Femur (tissue), 1 donor: ENCODE data around the gene HASPIN.

Experiments used
- DNase-seq: peaks from one replicate; pipeline ENCODE4 v3.0.0-alpha.2; 2017

The HASPIN gene

DNA sequence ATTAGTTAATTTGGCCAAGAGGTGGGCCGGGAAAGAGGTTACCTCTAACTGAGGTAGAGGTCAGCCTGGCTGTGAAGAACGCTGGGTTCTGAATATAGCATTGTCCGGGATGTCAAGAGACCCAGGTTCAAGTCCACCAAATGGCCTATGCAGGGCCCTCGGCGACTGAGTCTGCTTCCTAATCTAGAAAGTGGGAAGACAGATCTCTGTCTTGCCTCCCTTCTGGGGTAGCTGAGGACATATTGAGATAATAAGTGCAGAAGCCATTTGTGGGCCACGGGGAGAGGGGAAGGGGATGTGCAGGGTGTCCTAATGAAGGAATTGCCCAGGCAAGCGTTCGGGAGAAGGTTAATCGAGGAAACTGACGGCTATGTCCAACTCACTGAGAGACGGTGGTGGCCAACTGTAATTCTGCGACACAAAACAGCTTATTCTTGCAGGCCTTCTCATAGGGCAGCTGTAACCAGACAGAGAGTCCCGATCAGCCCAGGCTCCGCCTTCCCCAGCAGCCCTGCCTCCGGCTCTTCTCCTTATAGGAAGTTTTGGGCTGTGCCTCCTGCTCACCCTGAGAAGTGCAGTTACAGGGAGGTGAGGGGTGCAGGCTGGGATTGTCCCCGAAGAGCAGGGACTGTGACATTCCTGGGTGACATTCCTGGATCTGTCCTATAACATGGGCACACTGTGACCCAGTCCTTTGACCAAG, 15.9 kb downstream of the HASPIN start:
- no peak for DNase-seq

- DNase-seq: peak; percentile 46
These were observed 16.9 kb downstream of the HASPIN start for GRCh38 chr17:3740611-3741073.

DNA sequence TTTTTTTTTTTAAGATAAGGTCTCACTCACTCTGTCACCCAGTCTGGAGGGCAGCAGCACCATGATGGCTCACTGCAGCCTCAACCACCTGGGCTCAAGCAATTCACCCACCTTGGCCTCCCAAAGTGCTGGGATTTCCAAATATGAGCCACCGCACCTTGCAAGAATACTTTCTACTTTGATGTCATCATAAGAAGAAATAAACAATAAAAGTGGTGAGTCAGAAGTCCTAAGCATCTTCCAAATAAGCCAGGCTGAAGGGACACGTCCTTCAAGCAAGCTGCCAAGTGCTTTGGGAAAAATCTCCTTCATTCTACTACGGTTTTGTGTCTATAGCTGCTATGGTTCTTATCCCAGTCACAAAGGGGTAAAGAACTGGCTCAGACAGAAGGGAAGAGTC, 20.3 kb downstream of the HASPIN start:
- DNase-seq: no peak

GRCh38 chr17:3745071-3745470, 21.4 kb downstream of the HASPIN start:
- DNase-seq: no peak

- DNase-seq: no peak
These were observed 24.1 kb downstream of the HASPIN start for GRCh38 chr17:3747805-3748204.

DNA sequence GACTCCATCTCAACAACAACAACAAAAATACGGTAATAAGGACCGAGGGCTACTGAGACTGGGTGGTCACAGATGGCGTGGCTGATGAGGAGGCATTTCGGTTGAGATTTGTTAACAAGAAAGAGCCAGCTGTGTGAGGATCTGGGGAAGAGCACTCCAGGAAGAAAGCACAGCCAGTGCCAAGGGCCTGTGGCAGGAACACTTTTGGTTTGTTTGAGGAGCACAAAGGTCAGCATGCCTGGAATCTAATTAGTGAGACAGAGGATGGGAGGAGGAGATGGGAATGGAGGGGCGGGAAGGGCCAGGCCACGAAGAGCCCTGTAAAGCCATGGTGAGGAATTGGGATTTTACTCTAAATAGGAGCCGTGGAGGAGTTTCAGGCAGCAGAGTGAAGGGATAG, 24.9 kb downstream of the HASPIN start:
- DNase-seq: no peak

- no peak for DNase-seq
These were observed 26.6 kb downstream of the HASPIN start for GRCh38 chr17:3750296-3750695.

DNA sequence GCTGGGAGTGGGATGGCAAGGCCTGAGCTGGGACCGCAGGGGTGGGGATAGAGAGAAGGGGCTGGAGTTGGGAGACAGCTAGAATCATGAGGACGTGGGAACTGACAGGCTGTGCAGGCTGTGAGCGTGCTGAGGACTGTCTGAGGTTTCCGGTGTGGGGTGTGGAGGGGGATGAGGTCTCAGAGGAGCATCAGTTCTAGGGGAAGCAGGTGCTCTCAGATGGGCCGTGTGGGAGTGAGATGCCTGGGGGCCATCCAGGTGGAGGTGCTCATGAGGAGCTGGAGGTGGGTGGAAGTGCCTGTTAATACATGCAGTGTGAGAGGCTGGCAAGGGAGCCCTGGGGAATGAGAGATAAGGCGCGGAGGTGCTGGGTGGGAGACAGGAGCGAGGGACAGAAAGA, 27.2 kb downstream of the HASPIN start:
- DNase-seq: no peak

GRCh38 chr17:3751836-3752235, 28.1 kb downstream of the HASPIN start:
- no peak for DNase-seq

DNA sequence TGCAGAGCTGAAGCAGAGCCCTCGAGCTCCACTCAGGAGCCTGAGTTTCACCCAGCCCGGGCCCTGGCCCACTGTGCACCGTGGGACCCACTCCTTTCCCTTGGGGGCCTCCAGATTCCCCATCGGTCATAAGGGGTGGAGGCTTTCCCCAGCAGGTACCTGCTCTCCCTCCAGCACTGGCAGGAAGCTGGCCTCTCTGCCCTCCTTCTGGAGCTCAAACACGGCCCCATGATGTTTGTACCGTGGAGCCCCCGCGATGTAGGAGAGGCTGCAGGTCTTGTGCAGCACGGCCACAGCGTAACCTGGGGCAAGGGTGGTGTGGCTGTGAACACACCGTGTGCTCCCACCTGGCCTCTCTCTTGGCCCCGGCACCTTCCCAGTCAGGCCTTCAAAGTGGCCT, 29.9 kb downstream of the HASPIN start:
- DNase-seq: no peak

DNA sequence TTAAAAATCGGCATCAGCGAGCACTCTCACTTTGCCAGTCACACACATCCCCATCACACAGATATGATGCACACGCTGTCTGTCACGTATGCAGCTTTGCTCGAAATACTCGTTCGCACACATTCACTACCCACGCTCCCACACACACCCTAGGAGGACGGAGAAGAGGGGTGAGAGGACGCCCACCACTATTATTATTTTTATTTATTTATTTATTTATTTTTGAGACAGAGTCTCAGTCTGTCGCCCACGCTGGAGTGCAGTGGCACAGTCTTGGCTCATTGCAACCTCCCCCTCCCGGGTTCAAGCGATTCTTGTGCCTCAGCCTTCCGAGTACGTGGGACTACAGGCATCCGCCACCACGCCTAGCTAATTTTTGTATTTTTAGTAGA, 30.4 kb downstream of the HASPIN start:
- DNase-seq: no peak

- DNase-seq: peak; percentile 47
These were observed 31.0 kb downstream of the HASPIN start for GRCh38 chr17:3754458-3755334.

- DNase-seq: no peak
These were observed 31.8 kb downstream of the HASPIN start for GRCh38 chr17:3755335-3756030.

DNA sequence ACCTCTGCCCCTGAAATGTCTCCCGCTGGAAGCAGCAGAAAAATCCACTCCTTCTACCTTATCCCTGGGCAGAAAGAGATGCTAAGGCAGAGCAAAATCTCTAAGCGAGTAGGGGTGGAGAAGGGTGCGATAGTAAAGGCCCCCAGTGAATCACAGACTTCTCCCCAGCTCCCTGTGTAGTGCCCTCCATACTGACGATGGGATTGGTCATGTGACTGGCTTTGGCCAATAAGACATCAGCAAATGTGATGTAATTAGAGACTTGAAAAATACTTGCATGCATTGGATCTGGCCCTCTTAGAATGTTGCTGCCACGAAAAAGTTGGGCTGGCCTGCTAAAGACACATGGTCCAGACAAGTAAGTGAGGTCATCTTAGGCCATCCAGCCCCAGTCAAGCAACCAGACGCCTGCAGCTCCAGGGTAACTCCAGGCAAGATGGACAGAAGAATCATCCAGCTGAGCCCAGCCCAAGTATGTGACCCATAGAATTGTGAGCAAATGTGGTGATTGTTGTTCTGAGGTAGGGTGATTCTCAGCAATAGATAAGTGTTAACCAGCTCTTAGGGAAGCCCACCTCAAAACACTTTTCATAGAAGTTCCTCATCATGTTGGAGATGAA, 36.0 kb downstream of the HASPIN start:
- DNase-seq: no peak

- no peak for DNase-seq
These were observed 37.6 kb downstream of the HASPIN start for GRCh38 chr17:3761036-3761917.

- no peak for DNase-seq
These were observed 38.2 kb downstream of the HASPIN start for GRCh38 chr17:3761918-3762380.

- DNase-seq: no peak
These were observed 39.4 kb downstream of the HASPIN start for GRCh38 chr17:3762922-3763776.

DNA sequence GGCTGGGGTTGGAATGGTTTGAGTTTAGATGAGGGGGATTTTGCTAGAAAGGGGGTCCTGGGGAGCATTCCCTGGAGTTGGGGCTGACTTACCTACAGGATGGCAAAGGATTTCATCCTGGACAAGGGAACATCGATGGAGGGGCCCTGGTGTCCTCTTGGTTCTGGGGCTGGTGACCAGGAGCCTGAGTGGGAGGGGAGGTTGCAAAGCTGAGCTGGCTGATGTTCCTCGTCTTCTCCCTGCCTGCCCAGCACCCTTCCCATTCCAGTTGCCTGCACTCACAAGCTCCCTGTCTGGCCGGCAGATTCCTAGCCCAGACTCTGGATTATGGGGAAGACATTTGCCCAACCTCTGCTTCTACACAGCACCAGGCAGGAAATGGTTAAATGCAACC, 40.1 kb downstream of the HASPIN start:
- DNase-seq: no peak

- no peak for DNase-seq
These were observed 42.3 kb downstream of the HASPIN start for GRCh38 chr17:3765981-3766380.

GRCh38 chr17:3766779-3767178, 43.1 kb downstream of the HASPIN start:
- DNase-seq: no peak

- DNase-seq: no peak
These were observed 44.6 kb downstream of the HASPIN start for GRCh38 chr17:3768341-3768740.
